Fibroblast of lung (primary cell): ENCODE data around the gene HMGA1. TPM values are rescaled to one million over a fixed set of nuclear protein-coding genes. Genes with fewer than 3 reads are reported as not detected.
A peak's percentile ranks its signal among the peaks of the same experiment; 100 is the strongest.

ENCODE experiments used
- DNase-seq, 2 donors: peaks; one replicate each; pipeline versions ENCODE4 v3.0.0 to v3.0.0-alpha.2; 2010; ENCODE audit warnings: low read depth in 2 of 2
- H2AFZ ChIP-seq: 2 replicates; pipeline ENCODE4 v1.5.1; 2012; ENCODE audit warnings: low read length, control low read depth, inconsistent platforms
- H3K27ac ChIP-seq: 2 replicates; pipeline ENCODE4 v1.5.1; 2011; ENCODE audit warnings: low read length, control low read depth; ENCODE audit not compliant: insufficient read depth
- H3K27me3 ChIP-seq: 2 replicates; pipeline ENCODE4 v1.5.1; 2011; ENCODE audit warnings: mild to moderate bottlenecking, low read length; ENCODE audit not compliant: control insufficient read depth, insufficient read depth
- H3K36me3 ChIP-seq: 2 replicates; pipeline ENCODE4 v1.5.1; 2011; ENCODE audit warnings: low read length; ENCODE audit not compliant: control insufficient read depth, insufficient read depth
- H3K4me1 ChIP-seq: 2 replicates; pipeline ENCODE4 v1.5.1; 2011; ENCODE audit warnings: low read length; ENCODE audit not compliant: control insufficient read depth, insufficient read depth; ENCODE audit errors: extremely low read depth
- H3K4me2 ChIP-seq: 2 replicates; pipeline ENCODE4 v1.5.1; 2011; ENCODE audit warnings: low read length, control low read depth; ENCODE audit not compliant: insufficient read depth; ENCODE audit errors: extremely low read depth
- H3K4me3 ChIP-seq, 4 experiments: fragments of 200-600 bp in 1 of 4; sonication (generic) in 1 of 4; replicated peaks in 1 of 4; 2 replicates each; pipeline ENCODE4 v1.5.1; 2011 to 2016; ENCODE audit warnings: low read length in 4 of 4, low read depth in 3 of 4, mild to moderate bottlenecking in 3 of 4, control low read depth in 2 of 4, inconsistent platforms in 1 of 4, mixed read lengths in 1 of 4; ENCODE audit not compliant: insufficient read depth in 1 of 4; ENCODE audit errors: control extremely low read depth in 1 of 4
- H3K79me2 ChIP-seq: 2 replicates; pipeline ENCODE4 v1.5.1; 2012; ENCODE audit warnings: mild to moderate bottlenecking, low read length, inconsistent platforms; ENCODE audit not compliant: control insufficient read depth, insufficient read depth
- H3K9ac ChIP-seq: 2 replicates; pipeline ENCODE4 v1.5.1; 2011; ENCODE audit warnings: mild to moderate bottlenecking, low read length, control low read depth; ENCODE audit not compliant: insufficient read depth
- H3K9me3 ChIP-seq: 2 replicates; pipeline ENCODE4 v1.5.1; 2012; ENCODE audit warnings: low read depth, low read length; ENCODE audit not compliant: control insufficient read depth, insufficient read depth
- H4K20me1 ChIP-seq: 2 replicates; pipeline ENCODE4 v1.5.1; 2011; ENCODE audit warnings: low read length; ENCODE audit not compliant: control insufficient read depth, insufficient read depth; ENCODE audit errors: extremely low read depth
- EZH2 ChIP-seq: IDR thresholded peaks from 2 replicates; pipeline ENCODE4 v1.5.1; 2012; ENCODE audit warnings: low read length, control low read depth, mild to moderate bottlenecking; ENCODE audit errors: missing control alignments
- polyA plus RNA-seq, 2 donors: library from polyadenylated mRNA; depleted of rRNA in 1 of 2; stranded (reverse) in 1 of 2; unstranded in 1 of 2; fragments of >200 nt; gene quantifications; 2 replicates each; pipeline ENCODE4 v1.2.1, GENCODE V29; 2011 to 2012; ENCODE audit warnings: missing spikeins in 1 of 2
- total RNA-seq: library from RNA; depleted of rRNA; stranded (reverse); fragments of >200 nt; gene quantifications from 2 replicates; pipeline ENCODE4 v1.2.1, GENCODE V29; 2014
- TF ChIP-seq, protein P1 (sequence below), 2 donors: IDR thresholded peaks in 1 of 2; conservative IDR thresholded peaks in 1 of 2; 1 replicate in 1 of 2; 2 replicates in 1 of 2; pipeline ENCODE4 v1.5.1; 2011 to 2012; ENCODE audit warnings: low read length in 2 of 2, control low read depth in 1 of 2, inconsistent platforms in 1 of 2, low read depth in 1 of 2, mild to moderate bottlenecking in 1 of 2

HMGA1 gene
- total and polyA plus RNA-seq, 2 donors (not counting 1 experiment from before 2014, with no cell fraction given), result 29.6 to 121 TPM

GRCh38 chr6:34223956-34224940, 12.4 kb upstream of the HMGA1 start:
- Histone ChIP-seq H3K27me3 (no peaks in the 10 kb centered on the region), H3K79me2 (no peaks in the 10 kb centered on the region), H3K9ac (peak overlapping the region; percentile 75), H3K4me3 (peak overlapping the region; percentile 39 to 60 (median 56)), H3K4me1 (peaks cover 12% of the 10 kb centered on the region), H3K9me3 (no peaks in the 10 kb centered on the region), H3K4me2 (peak overlapping the region; percentile 100), H4K20me1 (no peaks in the 10 kb centered on the region), H3K27ac (peak overlapping the region; percentile 95), H3K36me3 (no peaks in the 10 kb centered on the region), H2AFZ (peak overlapping the region; percentile 98)
- DNase-seq, result peak; percentile 88 to 95
- TF ChIP-seq, protein P1, sequence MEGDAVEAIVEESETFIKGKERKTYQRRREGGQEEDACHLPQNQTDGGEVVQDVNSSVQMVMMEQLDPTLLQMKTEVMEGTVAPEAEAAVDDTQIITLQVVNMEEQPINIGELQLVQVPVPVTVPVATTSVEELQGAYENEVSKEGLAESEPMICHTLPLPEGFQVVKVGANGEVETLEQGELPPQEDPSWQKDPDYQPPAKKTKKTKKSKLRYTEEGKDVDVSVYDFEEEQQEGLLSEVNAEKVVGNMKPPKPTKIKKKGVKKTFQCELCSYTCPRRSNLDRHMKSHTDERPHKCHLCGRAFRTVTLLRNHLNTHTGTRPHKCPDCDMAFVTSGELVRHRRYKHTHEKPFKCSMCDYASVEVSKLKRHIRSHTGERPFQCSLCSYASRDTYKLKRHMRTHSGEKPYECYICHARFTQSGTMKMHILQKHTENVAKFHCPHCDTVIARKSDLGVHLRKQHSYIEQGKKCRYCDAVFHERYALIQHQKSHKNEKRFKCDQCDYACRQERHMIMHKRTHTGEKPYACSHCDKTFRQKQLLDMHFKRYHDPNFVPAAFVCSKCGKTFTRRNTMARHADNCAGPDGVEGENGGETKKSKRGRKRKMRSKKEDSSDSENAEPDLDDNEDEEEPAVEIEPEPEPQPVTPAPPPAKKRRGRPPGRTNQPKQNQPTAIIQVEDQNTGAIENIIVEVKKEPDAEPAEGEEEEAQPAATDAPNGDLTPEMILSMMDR (conservative IDR thresholded peaks at IDR 0.05 in 1 of 2, IDR thresholded peaks at IDR 0.05 in 1 of 2; ENCODE audit: low read depth in 1 of 2, low read length in 2 of 2), result no peak
- TF ChIP-seq EZH2, result no peak

DNA sequence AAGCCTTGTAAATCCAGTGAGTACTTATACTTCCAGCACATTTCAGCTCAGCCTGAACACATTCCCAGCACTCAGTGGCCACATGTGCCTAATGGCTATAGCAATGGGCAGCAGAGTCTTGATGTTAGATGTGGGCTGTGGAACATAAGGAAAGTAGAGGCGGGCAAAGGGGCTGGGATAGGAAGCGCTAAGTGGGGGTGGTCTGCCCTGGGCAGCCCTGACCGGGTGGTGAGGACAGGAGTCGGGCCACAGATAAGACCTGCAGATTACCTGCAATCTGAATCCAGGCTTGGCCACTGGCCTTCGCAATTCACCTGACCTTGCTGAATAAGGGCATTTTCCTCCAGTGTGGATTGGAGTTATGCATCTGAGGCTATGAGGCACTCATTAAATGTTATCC, 11.1 kb upstream of the HMGA1 start:
- DNase-seq, result no peak
- Histone ChIP-seq H2AFZ (no peak overlapping the region), H3K9ac (no peak overlapping the region), H3K27ac (no peak overlapping the region), H3K4me2 (no peak overlapping the region), H3K4me3 (no peak overlapping the region), H3K27me3 (no peaks in the 10 kb centered on the region), H3K36me3 (no peaks in the 10 kb centered on the region), H3K9me3 (no peaks in the 10 kb centered on the region), H4K20me1 (no peaks in the 10 kb centered on the region), H3K79me2 (no peaks in the 10 kb centered on the region), H3K4me1 (peaks cover 12% of the 10 kb centered on the region)
- no peak for TF ChIP-seq EZH2
- TF ChIP-seq, protein P1 (conservative IDR thresholded peaks at IDR 0.05 in 1 of 2, IDR thresholded peaks at IDR 0.05 in 1 of 2; ENCODE audit: low read depth in 1 of 2, low read length in 2 of 2), result no peak

GRCh38 chr6:34226066-34226465, 10.6 kb upstream of the HMGA1 start:
- H2AFZ ChIP-seq, result no peak overlapping the region
- no peak overlapping the region for H3K4me2 ChIP-seq
- no peak for DNase-seq
- H3K36me3 ChIP-seq, result no peaks in the 10 kb centered on the region
- no peak for TF ChIP-seq EZH2
- TF ChIP-seq, protein P1 (conservative IDR thresholded peaks at IDR 0.05 in 1 of 2, IDR thresholded peaks at IDR 0.05 in 1 of 2; ENCODE audit: low read depth in 1 of 2, low read length in 2 of 2), result no peak
- H3K27ac ChIP-seq, result no peak overlapping the region
- no peaks in the 10 kb centered on the region for H4K20me1 ChIP-seq
- H3K9ac ChIP-seq, result no peak overlapping the region
- no peaks in the 10 kb centered on the region for H3K79me2 ChIP-seq
- H3K27me3 ChIP-seq, result no peaks in the 10 kb centered on the region
- H3K4me1 ChIP-seq, result peaks cover 12% of the 10 kb centered on the region
- H3K9me3 ChIP-seq, result no peaks in the 10 kb centered on the region
- no peak overlapping the region for H3K4me3 ChIP-seq
